HG02571 (cell line): ENCODE data around the gene GAS2L1.

ENCODE experiments used
- ATAC-seq: cut with Tn5 transposase; IDR thresholded peaks from one replicate; pipeline ENCODE4 v1.9.1; 2021; ENCODE audit warnings: mild to moderate bottlenecking, moderate library complexity; ENCODE audit not compliant: unreplicated experiment

The GAS2L1 gene

GRCh38 chr22:29275167-29275566, 31.3 kb upstream of the GAS2L1 start:
- ATAC-seq: no peak

GRCh38 chr22:29275819-29276565, 30.5 kb upstream of the GAS2L1 start:
- ATAC-seq: no peak

- ATAC-seq: no peak
Observed at GRCh38 chr22:29277927-29278326, 28.5 kb upstream of the GAS2L1 start.

GRCh38 chr22:29284196-29284595, 22.3 kb upstream of the GAS2L1 start:
- no peak for ATAC-seq

- ATAC-seq: no peak
Observed at GRCh38 chr22:29288837-29289236, 17.6 kb upstream of the GAS2L1 start.

GRCh38 chr22:29290061-29290460, 16.4 kb upstream of the GAS2L1 start:
- no peak for ATAC-seq

GRCh38 chr22:29291215-29291614, 15.2 kb upstream of the GAS2L1 start:
- ATAC-seq: no peak

- no peak for ATAC-seq
Observed at GRCh38 chr22:29292379-29292778, 14.1 kb upstream of the GAS2L1 start.

GRCh38 chr22:29298641-29299040, 7.8 kb upstream of the GAS2L1 start:
- no peak for ATAC-seq

- ATAC-seq: no peak
Observed at GRCh38 chr22:29299136-29299900, 7.1 kb upstream of the GAS2L1 start.

GRCh38 chr22:29300467-29300806, 6.0 kb upstream of the GAS2L1 start:
- no peak for ATAC-seq

- ATAC-seq: no peak
Observed at GRCh38 chr22:29300807-29301601, 5.4 kb upstream of the GAS2L1 start.

GRCh38 chr22:29301716-29302401, 4.6 kb upstream of the GAS2L1 start:
- ATAC-seq: no peak

GRCh38 chr22:29302402-29302680, 4.1 kb upstream of the GAS2L1 start:
- no peak for ATAC-seq

- no peak for ATAC-seq
Observed at GRCh38 chr22:29302681-29303465, 3.6 kb upstream of the GAS2L1 start.

- no peak for ATAC-seq
Observed at GRCh38 chr22:29305836-29306174, 645 bp upstream of the GAS2L1 start.

- ATAC-seq: no peak
Observed at GRCh38 chr22:29306835-29307595, 565 bp downstream of the GAS2L1 start.

- ATAC-seq: no peak
Observed at GRCh38 chr22:29307596-29308147, 1.2 kb downstream of the GAS2L1 start.

GRCh38 chr22:29308148-29308790, 1.8 kb downstream of the GAS2L1 start:
- ATAC-seq: no peak
